ENCODE results near the gene SSUH2.
"Not testable (repeated sequence)": the region's sequence is repeated elsewhere in the genome, so short reads cannot be mapped to it uniquely, and the experiment has no call there.

GRCh38 chr3:8681881-8682538, 37.4 kb upstream of the SSUH2 start:
- not testable (repeated sequence) for TF ChIP-seq CTCF (IDR thresholded peaks at IDR 0.05; ENCODE audit: insufficient read depth, low read length, poor library complexity, severe bottlenecking); EZH2phosphoT487 (conservative IDR thresholded peaks at IDR 0.05; ENCODE audit: low read length)

Data from SU-DHL-6 (cell line).